Activated naive CD8-positive, alpha-beta T cell treated with anti-CD3 and anti-CD28 coated beads for 36 hours (primary cell): ENCODE results near the gene CSMD2. TPM values are rescaled to one million over a fixed set of nuclear protein-coding genes. Genes with fewer than 3 reads are reported as not detected.

Experiments
- DNase-seq: peaks from one replicate; pipeline ENCODE4 v3.0.0; 2021
- H3K27ac Mint-ChIP-seq: one replicate; pipeline ENCODE4 v1.8.0; 2022; ENCODE audit warnings: mild to moderate bottlenecking, moderate library complexity, mixed read lengths
- H3K27me3 Mint-ChIP-seq: one replicate; pipeline ENCODE4 v1.8.0; 2022; ENCODE audit warnings: mild to moderate bottlenecking, mixed read lengths
- H3K36me3 Mint-ChIP-seq: one replicate; pipeline ENCODE4 v1.8.0; 2021; ENCODE audit warnings: mild to moderate bottlenecking, mixed read lengths
- H3K4me1 Mint-ChIP-seq: one replicate; pipeline ENCODE4 v1.8.0; 2021; ENCODE audit warnings: mixed read lengths
- H3K4me3 Mint-ChIP-seq: one replicate; pipeline ENCODE4 v1.8.0; 2022; ENCODE audit warnings: mild to moderate bottlenecking, moderate library complexity, mixed read lengths
- H3K9me3 Mint-ChIP-seq: one replicate; pipeline ENCODE4 v1.8.0; 2022; ENCODE audit warnings: mixed read lengths
- total RNA-seq, 2 experiments: library from RNA; stranded (reverse); gene quantifications; one replicate each; pipeline ENCODE4 v1.2.3, GENCODE V29; 2021

CSMD2 gene
- total RNA-seq, 2 experiments from 2014 or later: not detected

DNA sequence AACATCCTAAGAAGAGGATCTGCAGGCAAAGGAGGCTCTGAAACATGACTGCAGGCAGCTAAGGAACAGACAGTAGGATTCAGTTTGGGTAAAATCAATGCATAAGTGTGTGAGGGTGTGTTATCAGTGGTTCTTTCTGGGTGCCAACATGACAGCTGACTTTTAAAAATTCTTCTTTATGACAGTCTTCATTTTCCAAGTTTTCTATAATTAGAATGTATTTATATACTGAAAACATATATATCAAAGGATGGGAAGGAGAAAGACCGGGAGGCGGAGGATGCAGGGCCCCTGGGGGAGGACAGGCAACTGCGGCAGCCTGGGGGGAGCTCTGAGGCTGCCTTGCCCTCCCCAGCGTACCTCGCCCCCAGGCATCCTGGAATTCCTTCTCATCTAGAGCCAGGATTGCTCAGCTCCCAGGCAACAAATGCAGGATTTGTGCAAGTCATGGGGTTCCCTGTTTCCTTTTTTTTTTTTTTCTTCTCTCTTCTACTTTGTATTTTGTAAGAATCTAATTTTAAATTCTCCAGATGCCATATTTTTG lies 104.8 kb downstream of the CSMD2 start:
- Mint-ChIP-seq H3K4me3 (no peak overlapping the region), H3K27ac (no peak overlapping the region), H3K4me1 (no peaks in the 10 kb centered on the region), H3K36me3 (no peaks in the 10 kb centered on the region), H3K27me3 (peaks cover 14% of the 10 kb centered on the region), H3K9me3 (no peaks in the 10 kb centered on the region)
- DNase-seq: no peak

DNA sequence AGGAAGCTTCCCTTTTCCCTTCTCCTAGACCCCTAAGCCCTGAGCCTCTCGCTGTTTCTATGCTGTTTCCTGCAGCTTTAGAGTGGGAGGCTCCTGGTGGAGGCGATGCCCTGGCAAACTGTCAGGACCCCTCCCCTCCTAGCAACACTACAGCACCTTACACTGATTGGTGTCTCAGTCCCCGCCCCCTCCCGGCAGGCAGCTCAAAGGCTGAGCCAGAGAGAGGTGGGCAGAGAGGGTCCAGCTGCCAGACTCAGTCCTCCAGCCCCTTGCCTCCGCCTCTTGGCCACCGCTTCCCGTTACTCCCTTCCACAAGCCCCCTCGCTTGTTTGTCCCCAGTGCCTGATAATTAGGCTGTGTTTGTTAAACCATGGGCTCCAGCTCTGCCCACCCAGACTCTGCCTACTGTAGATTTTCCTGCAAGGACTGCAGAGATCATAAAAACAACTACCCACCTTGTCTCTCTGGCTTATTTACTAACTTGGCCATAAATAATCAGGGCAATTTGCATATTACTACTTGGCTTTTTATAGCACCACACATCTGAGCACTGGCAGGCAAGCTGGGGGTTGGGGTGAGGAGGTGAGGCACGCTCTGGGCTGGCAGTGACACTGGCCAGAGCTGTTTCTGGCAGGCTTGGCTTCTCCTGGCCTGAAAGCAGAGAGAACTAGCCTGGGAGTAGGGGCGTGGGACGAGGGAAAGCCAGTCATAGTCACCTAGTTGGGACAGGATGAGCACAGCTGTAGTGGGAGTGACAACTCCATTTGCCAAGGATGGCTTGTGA lies 107.5 kb downstream of the CSMD2 start:
- H3K9me3 Mint-ChIP-seq: no peaks in the 10 kb centered on the region
- H3K27ac Mint-ChIP-seq: no peak overlapping the region
- no peak overlapping the region for H3K4me3 Mint-ChIP-seq
- H3K4me1 Mint-ChIP-seq: no peaks in the 10 kb centered on the region
- DNase-seq: no peak
- H3K36me3 Mint-ChIP-seq: no peaks in the 10 kb centered on the region
- peaks cover 14% of the 10 kb centered on the region for H3K27me3 Mint-ChIP-seq

DNA sequence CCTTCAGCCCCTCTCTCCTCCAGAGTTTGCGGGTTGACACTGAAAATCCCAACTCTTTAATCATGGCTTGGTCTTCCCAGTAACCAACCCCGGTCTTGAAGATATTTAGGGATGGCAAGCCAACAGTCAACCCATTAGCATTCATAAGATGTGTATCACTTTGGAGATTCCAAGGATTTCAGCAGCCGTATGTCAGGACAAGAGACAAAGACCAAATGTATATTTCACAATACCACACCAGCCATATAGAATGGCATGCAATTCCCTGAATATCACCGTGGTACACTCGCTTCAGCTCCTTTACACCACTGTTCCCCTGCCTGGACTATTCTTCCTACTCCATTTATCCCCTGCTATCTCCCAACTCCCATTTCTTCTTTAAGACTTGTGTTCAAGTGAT lies 109.2 kb downstream of the CSMD2 start:
- H3K4me1 Mint-ChIP-seq: no peaks in the 10 kb centered on the region
- H3K27ac Mint-ChIP-seq: no peak overlapping the region
- no peak for DNase-seq
- H3K9me3 Mint-ChIP-seq: no peaks in the 10 kb centered on the region
- peaks cover 14% of the 10 kb centered on the region for H3K27me3 Mint-ChIP-seq
- no peaks in the 10 kb centered on the region for H3K36me3 Mint-ChIP-seq
- no peak overlapping the region for H3K4me3 Mint-ChIP-seq

DNA sequence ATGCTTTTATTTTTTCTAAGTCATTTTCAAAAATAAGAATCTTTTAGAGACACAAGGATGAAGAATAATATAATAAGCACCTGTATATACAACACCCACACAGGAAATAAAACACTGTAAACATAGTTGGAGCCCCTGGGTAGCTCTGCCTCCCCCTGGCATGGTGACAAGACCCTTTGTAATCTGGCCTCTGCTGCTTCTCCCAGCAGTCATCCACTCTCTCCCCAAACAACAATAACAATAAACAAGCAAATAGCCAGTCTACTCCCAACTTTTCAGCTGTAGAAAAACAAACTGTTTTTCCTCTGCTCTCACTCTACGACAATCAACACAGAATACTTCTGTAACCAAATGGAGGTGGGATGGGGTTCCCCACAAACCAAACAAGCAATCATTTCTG lies 110.1 kb downstream of the CSMD2 start:
- Mint-ChIP-seq H3K27me3 (peaks cover 11% of the 10 kb centered on the region), H3K36me3 (no peaks in the 10 kb centered on the region), H3K9me3 (no peaks in the 10 kb centered on the region), H3K4me1 (no peaks in the 10 kb centered on the region), H3K4me3 (no peak overlapping the region), H3K27ac (no peak overlapping the region)
- no peak for DNase-seq

DNA sequence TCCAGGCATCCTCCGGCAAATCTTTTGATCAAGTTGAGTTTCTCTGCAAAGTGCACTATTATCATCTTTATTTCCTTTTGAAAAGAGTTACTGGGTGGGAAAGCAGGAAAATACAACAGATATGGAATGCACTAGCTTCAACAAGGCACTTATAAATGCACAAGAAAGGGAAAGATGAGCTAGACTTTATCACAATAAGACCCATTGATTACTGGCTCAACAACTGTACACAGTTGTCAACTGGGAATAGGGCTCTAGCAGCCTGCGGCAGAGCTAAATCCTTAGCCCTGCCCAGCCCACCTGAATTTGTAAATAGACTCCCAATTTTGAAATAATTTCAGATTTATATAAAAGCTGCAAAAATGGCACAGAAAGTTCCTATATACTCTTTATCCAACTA lies 111.4 kb downstream of the CSMD2 start:
- no peaks in the 10 kb centered on the region for H3K36me3 Mint-ChIP-seq
- no peaks in the 10 kb centered on the region for H3K4me1 Mint-ChIP-seq
- H3K4me3 Mint-ChIP-seq: no peak overlapping the region
- no peak for DNase-seq
- H3K27ac Mint-ChIP-seq: no peak overlapping the region
- peaks cover 2% of the 10 kb centered on the region for H3K9me3 Mint-ChIP-seq
- H3K27me3 Mint-ChIP-seq: peaks cover 11% of the 10 kb centered on the region

DNA sequence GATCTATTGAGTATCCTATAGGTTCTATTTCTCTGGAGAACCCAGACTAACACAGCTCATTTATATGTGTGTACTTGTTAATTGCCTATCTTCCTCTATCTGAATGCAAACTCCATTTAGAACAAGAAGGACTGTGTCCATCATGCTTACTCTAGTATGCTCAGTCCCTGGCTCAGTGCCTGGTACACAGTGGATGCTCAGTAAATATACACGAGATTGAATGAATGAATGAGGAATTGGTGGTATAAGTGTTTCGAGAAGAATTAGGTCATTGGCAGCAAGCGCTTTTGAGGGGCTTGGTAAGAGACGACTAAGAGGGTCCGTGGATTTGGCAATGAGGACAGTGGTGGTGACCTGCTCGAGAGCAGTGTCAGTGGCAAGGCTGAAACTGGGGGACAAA lies 112.5 kb downstream of the CSMD2 start:
- H3K4me1 Mint-ChIP-seq: no peaks in the 10 kb centered on the region
- no peak for DNase-seq
- no peak overlapping the region for H3K4me3 Mint-ChIP-seq
- peaks cover 2% of the 10 kb centered on the region for H3K9me3 Mint-ChIP-seq
- no peaks in the 10 kb centered on the region for H3K36me3 Mint-ChIP-seq
- H3K27ac Mint-ChIP-seq: no peak overlapping the region
- peaks cover 2% of the 10 kb centered on the region for H3K27me3 Mint-ChIP-seq

DNA sequence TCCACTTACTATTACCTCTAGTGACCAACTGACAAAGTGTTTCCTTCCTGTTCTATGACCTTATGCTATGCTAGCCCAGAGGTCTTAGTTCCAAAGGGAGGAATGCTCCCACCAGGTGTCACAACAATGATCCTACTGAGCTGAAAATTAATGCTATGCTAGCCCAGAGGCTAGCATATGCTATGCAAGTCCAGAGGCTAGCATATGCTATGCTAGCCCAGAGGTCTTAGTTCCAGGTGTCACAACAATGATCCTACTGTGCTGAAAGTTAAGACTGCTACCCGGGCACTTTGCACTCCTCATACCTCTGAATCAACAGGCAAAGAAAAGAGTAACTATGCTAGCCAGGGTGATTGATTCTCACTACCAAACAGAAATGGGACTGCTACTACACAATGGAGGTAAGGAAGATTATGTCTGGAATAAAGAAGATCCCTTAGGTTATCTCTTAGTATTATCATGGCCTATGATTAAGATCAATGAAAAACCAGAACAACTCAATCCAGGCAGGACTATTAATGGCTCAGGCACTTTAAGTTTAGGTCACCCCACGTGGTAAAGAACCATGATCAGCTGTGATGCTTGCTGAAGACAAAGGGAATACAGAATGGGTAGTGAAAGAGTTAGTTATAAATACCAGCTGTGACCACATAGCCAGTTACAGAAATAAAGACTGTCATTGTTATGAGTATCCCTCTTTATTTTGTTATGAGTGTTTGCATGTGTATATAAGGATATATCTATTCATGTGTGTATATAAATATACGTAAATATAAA lies 114.1 kb downstream of the CSMD2 start:
- H3K27me3 Mint-ChIP-seq: no peaks in the 10 kb centered on the region
- no peaks in the 10 kb centered on the region for H3K4me1 Mint-ChIP-seq
- DNase-seq: no peak
- H3K9me3 Mint-ChIP-seq: peaks cover 2% of the 10 kb centered on the region
- H3K36me3 Mint-ChIP-seq: no peaks in the 10 kb centered on the region
- no peak overlapping the region for H3K4me3 Mint-ChIP-seq
- no peak overlapping the region for H3K27ac Mint-ChIP-seq

DNA sequence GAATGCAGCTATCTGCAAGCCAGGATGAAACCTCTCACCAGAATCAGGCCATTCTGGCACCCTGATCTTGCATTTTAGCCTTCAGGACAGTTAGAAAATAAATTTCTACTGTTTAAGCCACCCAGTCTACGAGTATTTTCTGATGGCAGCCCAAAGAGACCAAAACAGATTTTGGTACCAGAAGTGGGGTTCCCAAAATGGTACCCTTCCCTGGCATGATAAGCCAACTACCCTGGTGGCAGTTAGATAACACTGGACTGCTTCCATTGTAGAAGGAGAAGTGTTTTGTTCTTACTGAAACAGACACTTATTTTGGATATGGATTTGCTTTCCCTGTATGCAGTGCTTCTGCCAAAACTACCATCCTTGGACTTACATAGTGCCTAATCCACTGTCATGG lies 115.0 kb downstream of the CSMD2 start:
- H3K4me1 Mint-ChIP-seq: no peaks in the 10 kb centered on the region
- H3K36me3 Mint-ChIP-seq: no peaks in the 10 kb centered on the region
- no peak overlapping the region for H3K27ac Mint-ChIP-seq
- no peak for DNase-seq
- peaks cover 2% of the 10 kb centered on the region for H3K9me3 Mint-ChIP-seq
- no peaks in the 10 kb centered on the region for H3K27me3 Mint-ChIP-seq
- H3K4me3 Mint-ChIP-seq: no peak overlapping the region

DNA sequence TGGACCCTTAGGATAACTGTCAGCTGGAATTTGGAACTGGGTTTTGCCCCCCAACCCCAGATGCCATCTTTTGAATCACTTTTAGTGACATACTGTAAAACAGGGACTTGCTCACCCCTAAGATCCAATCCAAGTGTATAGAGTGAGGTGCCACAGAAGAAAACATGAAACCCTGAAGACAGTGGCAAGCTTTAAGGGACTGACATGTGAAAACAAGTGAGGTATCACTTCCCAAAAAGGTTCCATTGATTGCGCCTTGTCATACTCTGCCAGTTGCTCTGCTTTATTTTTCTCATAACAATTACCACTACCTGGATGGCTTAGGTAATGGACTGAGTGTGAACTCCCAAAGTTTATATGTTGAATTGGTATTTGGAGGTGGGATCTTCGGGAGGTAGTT lies 115.6 kb downstream of the CSMD2 start:
- Mint-ChIP-seq H3K27ac (no peak overlapping the region), H3K4me1 (no peaks in the 10 kb centered on the region), H3K4me3 (no peak overlapping the region), H3K9me3 (peaks cover 2% of the 10 kb centered on the region), H3K27me3 (no peaks in the 10 kb centered on the region), H3K36me3 (no peaks in the 10 kb centered on the region)
- DNase-seq: no peak

DNA sequence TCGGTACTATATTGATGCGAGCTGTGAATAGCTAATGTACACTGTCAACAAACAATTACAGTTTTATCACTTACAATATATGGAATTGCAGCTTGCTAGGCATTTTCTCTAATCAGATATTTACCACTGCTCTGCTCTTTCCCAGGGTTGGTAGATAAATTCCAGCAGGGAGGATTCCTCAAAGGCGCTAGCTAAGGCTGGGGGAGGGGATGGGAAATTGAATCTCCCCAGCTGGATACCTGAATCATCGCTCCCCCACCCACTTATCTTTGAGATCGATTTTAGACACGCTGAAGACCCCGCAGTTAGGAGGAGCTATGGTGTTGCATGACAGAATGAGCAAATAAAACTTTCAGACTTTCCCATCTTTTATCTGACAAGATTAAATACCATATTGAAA lies 127.2 kb downstream of the CSMD2 start:
- no peaks in the 10 kb centered on the region for H3K36me3 Mint-ChIP-seq
- DNase-seq: no peak
- H3K4me1 Mint-ChIP-seq: no peaks in the 10 kb centered on the region
- peaks cover 9% of the 10 kb centered on the region for H3K27me3 Mint-ChIP-seq
- H3K27ac Mint-ChIP-seq: no peak overlapping the region
- no peaks in the 10 kb centered on the region for H3K9me3 Mint-ChIP-seq
- no peak overlapping the region for H3K4me3 Mint-ChIP-seq

DNA sequence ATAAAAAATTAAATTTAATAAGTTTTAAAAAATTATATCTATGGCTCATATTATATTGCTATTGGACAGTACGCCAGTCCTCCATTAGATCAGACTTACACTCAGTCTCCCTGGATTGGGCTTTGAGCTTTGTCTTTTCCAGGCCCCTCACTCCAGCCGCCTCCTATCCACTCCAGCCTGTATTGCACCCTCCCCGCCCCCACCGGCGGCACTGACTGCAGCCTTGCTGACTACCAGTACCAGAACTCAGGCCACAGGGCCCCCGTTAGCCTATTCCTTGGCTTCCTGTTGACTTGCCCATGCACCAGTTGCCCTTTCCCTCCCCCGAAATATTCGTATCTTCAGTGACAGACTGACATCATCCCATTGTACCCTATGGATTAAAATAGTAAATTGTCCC lies 127.9 kb downstream of the CSMD2 start:
- H3K4me1 Mint-ChIP-seq: no peaks in the 10 kb centered on the region
- peaks cover 10% of the 10 kb centered on the region for H3K27me3 Mint-ChIP-seq
- DNase-seq: no peak
- no peaks in the 10 kb centered on the region for H3K9me3 Mint-ChIP-seq
- no peak overlapping the region for H3K27ac Mint-ChIP-seq
- H3K36me3 Mint-ChIP-seq: no peaks in the 10 kb centered on the region
- H3K4me3 Mint-ChIP-seq: no peak overlapping the region

DNA sequence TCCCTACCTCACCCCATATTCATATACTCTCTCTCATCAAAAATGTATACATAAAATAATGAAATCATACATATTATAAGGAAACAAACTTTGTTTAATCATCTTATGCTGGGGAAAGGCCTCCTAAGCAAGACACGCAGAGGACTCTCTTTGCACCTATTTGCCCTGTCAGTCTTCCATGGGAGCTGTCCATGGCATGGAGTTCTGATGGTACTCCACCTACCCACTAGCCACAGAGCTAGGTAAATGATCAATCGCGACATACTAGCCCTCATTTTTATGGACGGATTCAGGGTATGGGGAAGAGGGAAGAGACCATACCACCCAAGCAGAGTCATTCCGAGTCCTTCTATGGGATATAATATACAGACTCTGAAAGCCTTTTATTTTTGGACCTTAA lies 131.0 kb downstream of the CSMD2 start:
- Mint-ChIP-seq H3K9me3 (no peaks in the 10 kb centered on the region), H3K36me3 (no peaks in the 10 kb centered on the region), H3K4me3 (no peak overlapping the region), H3K27me3 (peaks cover 10% of the 10 kb centered on the region), H3K4me1 (no peaks in the 10 kb centered on the region), H3K27ac (no peak overlapping the region)
- DNase-seq: no peak

DNA sequence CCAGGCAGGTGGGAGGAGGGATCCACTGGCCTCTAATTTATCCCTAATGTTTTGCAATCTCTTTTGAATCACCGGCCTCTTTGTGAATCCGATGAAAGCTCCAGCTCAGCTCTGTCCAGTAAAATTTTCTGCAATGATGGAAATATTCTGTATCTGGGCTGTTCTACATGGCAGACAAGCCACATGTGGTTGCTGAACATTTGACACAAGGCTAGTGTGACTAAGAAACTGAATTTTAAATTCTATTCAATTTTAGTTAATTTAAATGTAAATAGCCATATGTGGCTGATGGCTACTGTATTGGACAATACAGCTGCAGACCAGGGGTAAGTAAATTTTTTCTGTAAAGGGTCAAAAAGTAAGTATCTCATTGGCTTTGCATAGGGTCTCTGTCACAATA lies 135.1 kb downstream of the CSMD2 start:
- H3K4me3 Mint-ChIP-seq: no peak overlapping the region
- DNase-seq: no peak
- no peaks in the 10 kb centered on the region for H3K36me3 Mint-ChIP-seq
- no peaks in the 10 kb centered on the region for H3K4me1 Mint-ChIP-seq
- H3K9me3 Mint-ChIP-seq: no peaks in the 10 kb centered on the region
- no peak overlapping the region for H3K27ac Mint-ChIP-seq
- H3K27me3 Mint-ChIP-seq: peaks cover 21% of the 10 kb centered on the region

DNA sequence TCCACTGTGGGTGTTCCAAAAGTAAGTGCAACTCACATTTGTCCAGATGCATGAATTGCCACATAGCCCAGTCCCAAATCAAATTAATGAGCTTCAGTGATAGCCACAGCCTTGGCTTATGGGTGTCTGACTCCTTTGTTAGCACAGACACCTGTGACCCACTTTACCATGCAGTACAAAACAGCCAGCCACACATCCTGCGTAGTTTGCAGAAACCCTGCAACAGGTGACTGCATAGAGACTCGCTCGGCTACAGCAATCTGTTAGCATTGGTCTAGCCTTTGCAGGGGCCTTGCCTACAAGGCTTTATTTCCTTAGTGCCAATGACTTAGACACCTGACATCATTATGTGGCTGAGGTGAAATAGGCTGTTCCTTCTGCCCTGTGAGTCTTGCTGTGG lies 135.5 kb downstream of the CSMD2 start:
- Mint-ChIP-seq H3K36me3 (no peaks in the 10 kb centered on the region), H3K27me3 (peaks cover 25% of the 10 kb centered on the region), H3K4me1 (no peaks in the 10 kb centered on the region), H3K9me3 (no peaks in the 10 kb centered on the region), H3K27ac (no peak overlapping the region), H3K4me3 (no peak overlapping the region)
- DNase-seq: no peak

DNA sequence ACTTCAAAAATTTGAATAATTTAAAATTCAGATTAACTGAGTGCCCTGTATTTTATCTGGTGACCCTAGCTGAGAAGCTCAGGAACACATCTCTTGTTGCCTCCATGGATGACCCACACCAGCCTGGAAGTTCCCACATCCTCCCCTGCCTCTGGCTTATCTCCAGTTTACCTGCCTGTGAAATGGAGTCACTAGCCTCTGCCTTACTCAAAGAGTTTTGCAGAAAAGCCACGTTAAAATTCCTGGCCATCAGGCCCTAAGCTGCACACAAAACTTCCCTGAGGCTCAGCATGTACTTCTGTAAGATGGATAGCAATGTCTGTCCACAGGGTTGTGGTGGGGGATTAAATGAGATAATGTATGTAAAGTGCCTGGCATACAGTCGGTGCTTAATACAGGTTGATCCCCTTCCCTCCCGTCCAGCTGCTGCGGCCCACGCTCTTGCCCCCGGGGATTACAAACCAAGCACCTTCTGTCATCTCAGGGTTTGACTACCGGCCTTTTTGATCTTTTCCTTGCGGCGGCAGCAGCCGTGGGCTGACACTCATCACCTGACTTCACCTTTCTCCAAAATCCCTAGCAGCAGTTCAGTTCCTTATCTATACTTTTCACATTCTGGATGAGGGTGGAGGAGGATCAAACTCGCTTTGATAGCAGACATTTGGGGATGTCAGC lies 136.5 kb downstream of the CSMD2 start:
- H3K4me1 Mint-ChIP-seq: no peaks in the 10 kb centered on the region
- no peak for DNase-seq
- no peaks in the 10 kb centered on the region for H3K36me3 Mint-ChIP-seq
- H3K9me3 Mint-ChIP-seq: no peaks in the 10 kb centered on the region
- H3K27me3 Mint-ChIP-seq: peaks cover 25% of the 10 kb centered on the region
- no peak overlapping the region for H3K4me3 Mint-ChIP-seq
- no peak overlapping the region for H3K27ac Mint-ChIP-seq
